Endothelial cell of umbilical vein (primary cell): ENCODE data around the gene ETV1. TPM values are rescaled to one million over a fixed set of nuclear protein-coding genes. Genes with fewer than 3 reads are reported as not detected.

Source experiments
- BruUV-seq: library from RNA; stranded (reverse); fragments of 400-500 nt; replicated peaks from 2 replicates; lab custom pipeline; 2021; lab: Mats Ljungman, UMichigan
- CTCF ChIA-PET: fragments of 300-600, 350-600 bp; sonication (Branson Sonifier 250); formaldehyde crosslinking; loops from one replicate; lab custom pipeline; 2021; ENCODE audit warnings: antibody characterized with exemption, inconsistent platforms; lab: Charles Lee
- POLR2A ChIA-PET: fragments of 300-600, 350-600 bp; sonication (Branson Sonifier 250); formaldehyde crosslinking; loops from one replicate; lab custom pipeline; 2021; ENCODE audit warnings: antibody characterized with exemption, inconsistent platforms; lab: Charles Lee
- DNase-seq: peaks from one replicate; pipeline ENCODE4 v3.0.0-alpha.2; 2011; ENCODE audit warnings: low read depth, low spot score
- FAIRE-seq: peaks from 2 replicates; lab custom pipeline; 2011; peaks lifted over from hg19 to GRCh38; lab: Jason Lieb, UNC
- H2AFZ ChIP-seq: 2 replicates; pipeline ENCODE4 v1.6.0; 2012; ENCODE audit warnings: low read depth, low read length, control low read depth, inconsistent platforms
- H3K27ac ChIP-seq: 2 replicates; pipeline ENCODE4 v1.5.1; 2011; ENCODE audit warnings: low read depth, mild to moderate bottlenecking, control low read depth, low read length, moderate library complexity; ENCODE audit not compliant: insufficient read depth
- H3K27me3 ChIP-seq, 2 experiments: 2 replicates each; pipeline versions ENCODE4 v1.6.0 to v1.6.1; 2011; ENCODE audit warnings: low read length in 2 of 2, mixed read lengths in 1 of 2; ENCODE audit not compliant: control insufficient read depth in 2 of 2, insufficient read depth in 2 of 2
- H3K36me3 ChIP-seq, 2 experiments: 2 replicates in 1 of 2; 3 replicates in 1 of 2; pipeline ENCODE4 v1.5.1; 2011; ENCODE audit warnings: low read length in 2 of 2, mild to moderate bottlenecking in 1 of 2, moderate library complexity in 1 of 2; ENCODE audit not compliant: control insufficient read depth in 2 of 2, insufficient read depth in 2 of 2; ENCODE audit errors: extremely low read depth in 1 of 2
- H3K4me1 ChIP-seq: 3 replicates; pipeline ENCODE4 v1.5.1; 2011; ENCODE audit warnings: mild to moderate bottlenecking, low read length; ENCODE audit not compliant: control insufficient read depth, insufficient read depth; ENCODE audit errors: extremely low read depth
- H3K4me2 ChIP-seq: 2 replicates; pipeline ENCODE4 v1.6.1; 2011; ENCODE audit warnings: low read length, control low read depth, mixed read lengths; ENCODE audit not compliant: insufficient read depth
- H3K4me3 ChIP-seq, 3 experiments: fragments of 200-600 bp in 1 of 3; sonication (generic), shearing (Covaris generic) in 1 of 3; replicated peaks in 1 of 3; 2 replicates each; pipeline ENCODE4 v1.5.1; 2011 to 2016; ENCODE audit warnings: control low read depth in 3 of 3, low read length in 3 of 3, mild to moderate bottlenecking in 2 of 3, inconsistent platforms in 1 of 3, low read depth in 1 of 3, moderate library complexity in 1 of 3; ENCODE audit not compliant: insufficient read depth in 1 of 3
- H3K79me2 ChIP-seq: 2 replicates; pipeline ENCODE4 v1.6.0; 2012; ENCODE audit warnings: low read length, inconsistent platforms; ENCODE audit not compliant: control insufficient read depth, insufficient read depth
- H3K9ac ChIP-seq: replicated peaks from 2 replicates; pipeline ENCODE3; 2011; ENCODE audit warnings: low read length, control low read depth; ENCODE audit not compliant: insufficient read depth; ENCODE audit errors: extremely low read depth
- H3K9me1 ChIP-seq: replicated peaks from 3 replicates; pipeline ENCODE4 v1.6.0; 2011; ENCODE audit warnings: mild to moderate bottlenecking, low read length; ENCODE audit not compliant: control insufficient read depth, insufficient read depth; ENCODE audit errors: extremely low read depth
- H3K9me3 ChIP-seq: replicated peaks from 2 replicates; pipeline ENCODE4 v1.5.1; 2012; ENCODE audit warnings: low read length, inconsistent platforms; ENCODE audit not compliant: control insufficient read depth, insufficient read depth
- H4K20me1 ChIP-seq: replicated peaks from 2 replicates; pipeline ENCODE3; 2011; ENCODE audit warnings: mild to moderate bottlenecking, low read length; ENCODE audit not compliant: control insufficient read depth, insufficient read depth; ENCODE audit errors: extremely low read depth
- CTCF ChIP-seq, 2 donors: IDR thresholded peaks; 1 replicate in 1 of 2; 2 replicates in 1 of 2; pipeline ENCODE4 v1.5.1; 2011; ENCODE audit warnings: low read length in 2 of 2, mild to moderate bottlenecking in 2 of 2, moderate library complexity in 2 of 2, control low read depth in 1 of 2, inconsistent platforms in 1 of 2, low read depth in 1 of 2; ENCODE audit not compliant: insufficient read depth in 1 of 2; ENCODE audit errors: extremely low read depth in 1 of 2
- EZH2 ChIP-seq: IDR thresholded peaks from 2 replicates; pipeline ENCODE4 v1.6.1; 2012; ENCODE audit warnings: borderline replicate concordance, low read depth, mild to moderate bottlenecking, moderate library complexity, low read length, inconsistent platforms; ENCODE audit not compliant: severe bottlenecking
- FOS ChIP-seq: IDR thresholded peaks from 2 replicates; pipeline ENCODE4 v1.6.1; 2011; ENCODE audit warnings: mild to moderate bottlenecking, low read length, moderate library complexity, borderline replicate concordance; ENCODE audit not compliant: insufficient read depth
- GATA2 ChIP-seq: IDR thresholded peaks from 2 replicates; pipeline ENCODE4 v1.7.0; 2011; ENCODE audit warnings: low read depth, mild to moderate bottlenecking, moderate library complexity, mixed read lengths, low read length; ENCODE audit not compliant: insufficient read length, insufficient read depth
- JUN ChIP-seq: IDR thresholded peaks from 2 replicates; pipeline ENCODE4 v1.6.1; 2011; ENCODE audit warnings: borderline replicate concordance, low read depth; ENCODE audit not compliant: insufficient read length, insufficient read depth
- MAX ChIP-seq: IDR thresholded peaks from 2 replicates; pipeline ENCODE4 v1.6.1; 2011; ENCODE audit not compliant: insufficient read depth, insufficient read length
- MYC ChIP-seq: IDR thresholded peaks from one replicate; pipeline ENCODE4 v1.6.1; 2011; ENCODE audit warnings: mild to moderate bottlenecking, low read depth, low read length
- POLR2A ChIP-seq: IDR thresholded peaks from 2 replicates; pipeline ENCODE4 v1.6.1; 2012; ENCODE audit warnings: low read depth, mild to moderate bottlenecking, control low read depth, low read length
- POLR2AphosphoS5 ChIP-seq: IDR thresholded peaks from 2 replicates; pipeline ENCODE4 v1.6.1; 2012; ENCODE audit warnings: low read depth, mild to moderate bottlenecking, control low read depth, low read length, moderate library complexity; ENCODE audit not compliant: insufficient read depth
- dilution Hi-C: fragments of 300-500 bp; cut with MboI; formaldehyde crosslinking; loops from one replicate; pipeline ENCODE4 v1.15.0; 2019; ENCODE audit warnings: low sequenced_read_pairs; ENCODE audit not compliant: extremely low pct_ligation_motif_present
- intact Hi-C: fragments of 100-400 bp; cut with micrococcal nuclease; formaldehyde crosslinking; loops from one replicate; pipeline ENCODE4 v1.10.0; 2022
- polyA plus RNA-seq, 4 experiments: library from polyadenylated mRNA; depleted of rRNA in 3 of 4; stranded (reverse) in 3 of 4; unstranded in 1 of 4; fragments of >200 nt; gene quantifications; 2 replicates each; pipeline versions ENCODE4 v1.2.1 to v1.2.3, GENCODE V29; 2011 to 2012; ENCODE audit warnings: missing spikeins in 1 of 4
- total RNA-seq: library from RNA; stranded (reverse); gene quantifications from 2 replicates; pipeline ENCODE4 v1.2.3, GENCODE V29; 2021

The ETV1 gene
- total and polyA plus RNA-seq, 2 donors (not counting 3 experiments of a cell fraction or from before 2014, with no cell fraction given) = 8.4 to 16.6 TPM

GRCh38 chr7:13910805-13911551, 78.5 kb downstream of the ETV1 start:
- DNase-seq (no peak), FAIRE-seq (no peak)
- TF ChIP-seq POLR2AphosphoS5 = no peak
- TF ChIP-seq MYC = no peak
- TF ChIP-seq EZH2 = no peak
- no peak for TF ChIP-seq FOS
- no peak for TF ChIP-seq MAX
- TF ChIP-seq POLR2A = no peak
- TF ChIP-seq CTCF (IDR thresholded peaks at IDR 0.05; ENCODE audit: extremely low read depth in 1 of 2, insufficient read depth in 1 of 2, low read depth in 1 of 2, low read length in 2 of 2) = no peak
- no peak for TF ChIP-seq GATA2
- no peak for TF ChIP-seq JUN
- ChIA-PET POLR2A (interaction anchor here (0.5 kb wide), 1 partner anchor 1666 kb away, joined by 4 read pairs; no protein-coding TSS in a partner anchor), CTCF (interaction anchor here (1.1 kb wide), 1 partner anchor 9 kb away, joined by 4 read pairs; no protein-coding TSS in a partner anchor)
- intact Hi-C loops (no loop called here), dilution Hi-C loops (no loop called here)
- no peaks in the 10 kb centered on the region for H3K36me3 ChIP-seq
- H3K9me3 ChIP-seq = no peaks in the 10 kb centered on the region
- no peak overlapping the region for H2AFZ ChIP-seq
- no peaks in the 10 kb centered on the region for H3K9me1 ChIP-seq
- no peak overlapping the region for H3K4me3 ChIP-seq
- H3K27ac ChIP-seq = no peak overlapping the region
- peaks cover 12% of the 10 kb centered on the region for H3K4me1 ChIP-seq
- no peaks in the 10 kb centered on the region for H4K20me1 ChIP-seq
- H3K27me3 ChIP-seq = no peaks in the 10 kb centered on the region
- H3K9ac ChIP-seq = no peak overlapping the region
- no peaks in the 10 kb centered on the region for H3K79me2 ChIP-seq
- BruUV-seq = no TSS peak
- no peak overlapping the region for H3K4me2 ChIP-seq
